ENCODE measurements around the gene TIMM29. TPM values are rescaled to one million over a fixed set of nuclear protein-coding genes. Genes with fewer than 3 reads are reported as not detected.

Gene TIMM29
- total RNA-seq, 1 donor from 2014 or later = 18.3 TPM

DNA sequence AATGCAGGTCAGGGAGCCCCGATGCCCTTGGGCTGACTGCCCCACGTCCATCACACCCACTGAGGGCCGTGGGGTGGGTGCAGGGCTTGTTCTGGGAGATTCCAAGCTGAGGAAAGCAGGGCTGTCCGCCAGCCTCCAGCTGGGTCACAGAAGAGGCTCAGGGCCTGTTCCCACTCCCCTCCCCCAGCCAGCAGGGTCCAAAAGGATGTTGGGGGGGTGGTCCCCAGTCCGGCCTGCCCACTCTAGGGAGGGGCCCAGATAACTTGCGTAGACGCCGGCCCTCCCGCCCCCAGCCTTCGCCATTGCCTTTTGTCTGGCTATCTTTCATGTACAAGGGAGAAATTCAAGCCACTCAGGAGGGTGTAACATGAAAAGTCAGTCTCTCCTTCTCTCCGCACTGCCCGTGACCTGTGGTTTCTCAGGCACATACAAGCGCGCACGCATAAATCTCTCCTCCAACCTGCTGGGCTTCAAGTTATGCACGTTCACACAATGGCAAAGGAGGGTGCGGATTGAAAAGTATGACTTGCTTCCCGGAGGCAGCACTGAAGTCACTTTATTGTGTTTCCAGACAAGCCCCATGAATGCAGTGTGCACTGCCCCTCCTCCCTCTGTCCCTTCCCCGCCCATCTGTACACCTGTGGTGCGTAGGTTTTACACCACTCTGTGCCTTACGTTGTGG lies 37.1 kb upstream of the TIMM29 start:
- Mint-ChIP-seq H3K27ac (ENCODE audit: unreplicated experiment) (no peak overlapping the region), H3K4me3 (ENCODE audit: unreplicated experiment) (no peak overlapping the region), H3K4me1 (ENCODE audit: unreplicated experiment) (peaks cover 9% of the 10 kb centered on the region), H3K9me3 (ENCODE audit: unreplicated experiment) (no peaks in the 10 kb centered on the region), H3K36me3 (ENCODE audit: low read depth, unreplicated experiment) (no peaks in the 10 kb centered on the region), H3K27me3 (ENCODE audit: unreplicated experiment) (peaks cover 8% of the 10 kb centered on the region)
- TF ChIP-seq, protein P1, sequence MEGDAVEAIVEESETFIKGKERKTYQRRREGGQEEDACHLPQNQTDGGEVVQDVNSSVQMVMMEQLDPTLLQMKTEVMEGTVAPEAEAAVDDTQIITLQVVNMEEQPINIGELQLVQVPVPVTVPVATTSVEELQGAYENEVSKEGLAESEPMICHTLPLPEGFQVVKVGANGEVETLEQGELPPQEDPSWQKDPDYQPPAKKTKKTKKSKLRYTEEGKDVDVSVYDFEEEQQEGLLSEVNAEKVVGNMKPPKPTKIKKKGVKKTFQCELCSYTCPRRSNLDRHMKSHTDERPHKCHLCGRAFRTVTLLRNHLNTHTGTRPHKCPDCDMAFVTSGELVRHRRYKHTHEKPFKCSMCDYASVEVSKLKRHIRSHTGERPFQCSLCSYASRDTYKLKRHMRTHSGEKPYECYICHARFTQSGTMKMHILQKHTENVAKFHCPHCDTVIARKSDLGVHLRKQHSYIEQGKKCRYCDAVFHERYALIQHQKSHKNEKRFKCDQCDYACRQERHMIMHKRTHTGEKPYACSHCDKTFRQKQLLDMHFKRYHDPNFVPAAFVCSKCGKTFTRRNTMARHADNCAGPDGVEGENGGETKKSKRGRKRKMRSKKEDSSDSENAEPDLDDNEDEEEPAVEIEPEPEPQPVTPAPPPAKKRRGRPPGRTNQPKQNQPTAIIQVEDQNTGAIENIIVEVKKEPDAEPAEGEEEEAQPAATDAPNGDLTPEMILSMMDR (IDR thresholded peaks at IDR 0.05; ENCODE audit: unreplicated experiment) = no peak
- DNase-seq (ENCODE audit: low spot score) = no peak

DNA sequence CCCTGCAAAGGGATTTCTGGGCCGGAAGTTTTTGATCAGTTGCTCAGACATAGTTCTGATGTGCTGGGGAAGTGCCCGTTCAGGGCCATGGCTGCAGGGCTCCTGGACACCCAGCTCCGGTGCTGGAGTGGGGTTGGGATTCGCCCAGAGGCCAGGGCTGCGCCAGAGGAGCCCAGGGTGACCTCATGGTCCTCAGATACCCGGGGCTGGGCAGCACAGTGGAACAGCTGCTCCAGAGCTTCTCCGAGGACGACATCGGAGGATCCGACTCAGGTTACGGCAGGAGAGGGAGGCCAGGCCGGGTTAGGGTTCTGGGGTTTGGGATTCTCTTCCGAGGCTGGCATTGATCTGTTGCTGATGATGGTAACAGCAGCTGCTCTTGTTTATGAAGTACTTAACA lies 36.4 kb upstream of the TIMM29 start:
- Mint-ChIP-seq H3K27me3 (ENCODE audit: unreplicated experiment) (peaks cover 9% of the 10 kb centered on the region), H3K9me3 (ENCODE audit: unreplicated experiment) (no peaks in the 10 kb centered on the region), H3K27ac (ENCODE audit: unreplicated experiment) (no peak overlapping the region), H3K4me1 (ENCODE audit: unreplicated experiment) (peaks cover 6% of the 10 kb centered on the region), H3K4me3 (ENCODE audit: unreplicated experiment) (no peak overlapping the region), H3K36me3 (ENCODE audit: low read depth, unreplicated experiment) (no peaks in the 10 kb centered on the region)
- no peak for DNase-seq (ENCODE audit: low spot score)
- TF ChIP-seq, protein P1 (IDR thresholded peaks at IDR 0.05; ENCODE audit: unreplicated experiment) = no peak

DNA sequence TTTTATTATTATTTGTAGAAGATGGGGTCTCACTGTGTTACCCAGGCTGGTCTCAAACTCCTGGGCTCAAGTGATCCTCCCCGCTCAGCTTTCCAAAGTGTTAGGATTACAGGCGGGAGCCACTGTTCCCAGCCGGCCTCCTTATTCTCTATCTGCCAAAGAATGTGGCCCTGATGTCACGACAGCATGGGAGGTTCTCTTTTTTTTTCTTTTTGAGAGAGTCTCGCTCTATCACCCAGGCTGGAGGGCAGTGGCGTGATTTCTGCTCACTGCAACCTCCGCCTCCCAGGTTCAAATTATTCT lies 33.7 kb upstream of the TIMM29 start:
- Mint-ChIP-seq H3K27ac (ENCODE audit: unreplicated experiment) (no peak overlapping the region), H3K4me3 (ENCODE audit: unreplicated experiment) (no peak overlapping the region), H3K9me3 (ENCODE audit: unreplicated experiment) (no peaks in the 10 kb centered on the region), H3K27me3 (ENCODE audit: unreplicated experiment) (peaks cover 7% of the 10 kb centered on the region), H3K36me3 (ENCODE audit: low read depth, unreplicated experiment) (no peaks in the 10 kb centered on the region), H3K4me1 (ENCODE audit: unreplicated experiment) (no peaks in the 10 kb centered on the region)
- no peak for DNase-seq (ENCODE audit: low spot score)
- TF ChIP-seq, protein P1 (IDR thresholded peaks at IDR 0.05; ENCODE audit: unreplicated experiment) = no peak

DNA sequence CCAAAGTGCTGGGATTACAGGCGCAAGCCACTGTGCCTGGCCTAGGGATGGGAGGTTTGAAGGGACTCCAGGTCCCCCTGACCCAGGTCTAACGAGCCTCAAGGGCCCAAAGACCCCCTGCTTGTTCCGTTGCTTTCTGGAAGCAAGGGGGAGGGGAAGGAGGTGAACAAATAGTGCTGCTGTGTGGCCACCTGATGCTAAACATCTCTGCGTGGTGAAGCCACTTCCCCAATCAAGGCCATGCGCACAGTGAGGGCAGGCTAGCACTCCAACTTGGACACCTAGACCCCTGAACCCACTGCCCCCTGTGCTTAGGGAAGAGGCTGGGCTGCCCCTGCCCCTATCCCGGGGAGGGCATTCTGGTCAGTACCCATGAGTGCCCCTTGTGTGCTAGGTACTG lies 33.2 kb upstream of the TIMM29 start:
- peaks cover 7% of the 10 kb centered on the region for H3K27me3 Mint-ChIP-seq (ENCODE audit: unreplicated experiment)
- H3K4me3 Mint-ChIP-seq (ENCODE audit: unreplicated experiment) = no peak overlapping the region
- TF ChIP-seq, protein P1 (IDR thresholded peaks at IDR 0.05; ENCODE audit: unreplicated experiment) = no peak
- H3K36me3 Mint-ChIP-seq (ENCODE audit: low read depth, unreplicated experiment) = no peaks in the 10 kb centered on the region
- H3K4me1 Mint-ChIP-seq (ENCODE audit: unreplicated experiment) = no peaks in the 10 kb centered on the region
- DNase-seq (ENCODE audit: low spot score) = no peak
- H3K9me3 Mint-ChIP-seq (ENCODE audit: unreplicated experiment) = no peaks in the 10 kb centered on the region
- no peak overlapping the region for H3K27ac Mint-ChIP-seq (ENCODE audit: unreplicated experiment)

DNA sequence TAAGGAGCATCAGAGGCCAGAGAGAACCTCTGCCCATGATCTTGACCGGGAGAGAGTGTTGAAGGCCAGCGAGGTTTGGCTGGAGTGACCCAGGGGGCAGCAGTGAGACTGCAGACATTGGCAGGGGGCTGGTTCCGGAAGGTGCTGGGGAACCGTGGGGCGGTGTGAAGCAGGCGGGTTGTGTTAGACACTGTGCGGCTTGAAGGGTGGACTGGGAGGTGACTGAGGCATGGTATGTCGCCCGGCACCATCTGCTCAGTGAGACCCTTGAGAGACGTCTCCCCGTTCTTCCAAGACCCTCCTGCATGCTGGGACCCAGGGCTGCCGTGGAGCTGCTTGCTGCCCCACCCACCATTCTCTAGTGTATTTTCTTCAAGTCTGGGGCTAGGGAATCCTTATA lies 32.7 kb upstream of the TIMM29 start:
- Mint-ChIP-seq H3K27me3 (ENCODE audit: unreplicated experiment) (peaks cover 7% of the 10 kb centered on the region), H3K9me3 (ENCODE audit: unreplicated experiment) (no peaks in the 10 kb centered on the region), H3K4me1 (ENCODE audit: unreplicated experiment) (no peaks in the 10 kb centered on the region), H3K27ac (ENCODE audit: unreplicated experiment) (no peak overlapping the region), H3K4me3 (ENCODE audit: unreplicated experiment) (no peak overlapping the region), H3K36me3 (ENCODE audit: low read depth, unreplicated experiment) (no peaks in the 10 kb centered on the region)
- no peak for DNase-seq (ENCODE audit: low spot score)
- TF ChIP-seq, protein P1 (IDR thresholded peaks at IDR 0.05; ENCODE audit: unreplicated experiment) = no peak
